Esophagus muscularis mucosa (tissue), 4 donors: ENCODE results near the gene KRTAP19-8. TPM values are rescaled to one million over a fixed set of nuclear protein-coding genes. Genes with fewer than 3 reads are reported as not detected.

Source experiments
- DNase-seq: peaks from one replicate; pipeline ENCODE4 v3.0.0-alpha.2; 2017; ENCODE audit errors: extremely low spot score
- H3K27ac ChIP-seq, 4 donors: fragments of 200-600 bp; sonication (generic); replicated peaks in 1 of 4; 1 replicate in 3 of 4; 2 replicates in 1 of 4; pipeline ENCODE4 v1.5.1; 2016 to 2019; ENCODE audit warnings: mild to moderate bottlenecking in 1 of 4
- H3K27me3 ChIP-seq, 4 donors: fragments of 200-600 bp; sonication (generic); one replicate each; pipeline versions ENCODE4 v1.5.1 to v1.6.0; 2016 to 2019
- H3K36me3 ChIP-seq, 4 donors: fragments of 200-600 bp; sonication (generic); one replicate each; pipeline ENCODE4 v1.5.1; 2016 to 2019
- H3K4me1 ChIP-seq, 4 donors: fragments of 200-600 bp; sonication (generic); one replicate each; pipeline ENCODE4 v1.5.1; 2016 to 2019
- H3K4me3 ChIP-seq, 4 donors: fragments of 200-600 bp; sonication (generic); 1 replicate in 2 of 4; 2 replicates in 2 of 4; pipeline ENCODE4 v1.5.1; 2016 to 2019; ENCODE audit warnings: mild to moderate bottlenecking in 4 of 4, moderate library complexity in 1 of 4
- H3K9me3 ChIP-seq, 4 donors: fragments of 200-600 bp; sonication (generic); 1 replicate in 3 of 4; 2 replicates in 1 of 4; pipeline ENCODE4 v1.5.1; 2016 to 2019
- CTCF ChIP-seq, 3 experiments: fragments of 200-600 bp in 2 of 3; fragments of 450-650 bp in 1 of 3; sonication (generic) in 2 of 3; IDR thresholded peaks; one replicate each; pipeline ENCODE4 v1.5.1; 2017 to 2019; ENCODE audit warnings: antibody characterized with exemption in 3 of 3, mild to moderate bottlenecking in 2 of 3, moderate library complexity in 1 of 3
- EP300 ChIP-seq: sonication (generic); formaldehyde crosslinking; IDR thresholded peaks from one replicate; pipeline ENCODE4 v1.6.1; 2017; ENCODE audit warnings: antibody characterized with exemption
- POLR2A ChIP-seq: fragments of 450-650 bp; IDR thresholded peaks from one replicate; pipeline ENCODE4 v1.6.1; 2017; ENCODE audit warnings: antibody characterized with exemption, moderate library complexity, mild to moderate bottlenecking, low read depth
- POLR2AphosphoS5 ChIP-seq, 2 donors: sonication (generic); formaldehyde crosslinking; IDR thresholded peaks; one replicate each; pipeline ENCODE4 v1.6.1; 2017; ENCODE audit warnings: antibody characterized with exemption in 2 of 2
- WGBS: methylation state at CpG from one replicate; pipeline ENCODE4 v1.1.5; 2018; 5-methylcytosine and 5-hydroxymethylcytosine counted together
- intact Hi-C: fragments of 100-400 bp; cut with DNase I; formaldehyde crosslinking; loops from one replicate; pipeline ENCODE4 v1.15.1; 2023
- total RNA-seq, 4 donors: library from RNA; depleted of rRNA; stranded (reverse); fragments of >200 nt; gene quantifications; one replicate each; pipeline versions ENCODE4 v1.1.0 to v1.2.1, GENCODE V29; 2016

Gene KRTAP19-8
- total RNA-seq, 4 donors from 2014 or later = not detected

- H3K27me3 ChIP-seq = no peaks in the 10 kb centered on the region
- H3K4me1 ChIP-seq = no peaks in the 10 kb centered on the region
- 70% methylated on average over 5 of the region's 5 CpGs for WGBS
- H3K27ac ChIP-seq = no peak overlapping the region
- H3K36me3 ChIP-seq = no peaks in the 10 kb centered on the region
- H3K4me3 ChIP-seq = no peak overlapping the region
- TF ChIP-seq POLR2AphosphoS5 (IDR thresholded peaks at IDR 0.05) (no peak), POLR2A (no peak), CTCF (IDR thresholded peaks at IDR 0.05) (no peak), EP300 (no peak)
- no peak for DNase-seq
- H3K9me3 ChIP-seq = no peaks in the 10 kb centered on the region
- intact Hi-C loops = no loop called here
Measured at GRCh38 chr21:30994932-30995331, 43.3 kb downstream of the KRTAP19-8 start.

- Histone ChIP-seq H3K27ac (no peak overlapping the region), H3K4me3 (no peak overlapping the region), H3K27me3 (no peaks in the 10 kb centered on the region), H3K36me3 (no peaks in the 10 kb centered on the region), H3K9me3 (no peaks in the 10 kb centered on the region), H3K4me1 (no peaks in the 10 kb centered on the region)
- no peak for TF ChIP-seq POLR2AphosphoS5 (IDR thresholded peaks at IDR 0.05)
- no peak for TF ChIP-seq EP300
- TF ChIP-seq CTCF (IDR thresholded peaks at IDR 0.05) = no peak
- DNase-seq = peak; percentile 79
- intact Hi-C loops = no loop called here
- WGBS = 66% methylated on average over 5 of the region's 5 CpGs
Measured at GRCh38 chr21:30990514-30991262, 47.6 kb downstream of the KRTAP19-8 start.

GRCh38 chr21:30988706-30989105 lies 49.6 kb downstream of the KRTAP19-8 start:
- intact Hi-C loops = no loop called here
- TF ChIP-seq EP300 (no peak), POLR2AphosphoS5 (IDR thresholded peaks at IDR 0.05) (no peak), POLR2A (no peak), CTCF (IDR thresholded peaks at IDR 0.05) (no peak)
- Histone ChIP-seq H3K4me1 (no peaks in the 10 kb centered on the region), H3K36me3 (no peaks in the 10 kb centered on the region), H3K27me3 (no peaks in the 10 kb centered on the region), H3K27ac (no peak overlapping the region), H3K9me3 (no peaks in the 10 kb centered on the region), H3K4me3 (no peak overlapping the region)
- no peak for DNase-seq
- 69% methylated on average over 1 of the region's 1 CpG for WGBS

Other genes starting within 250 kb of the KRTAP19-8 start
- not detected for gene KRTAP8-1, start 225.2 kb downstream of the KRTAP19-8 start, total RNA-seq
- gene KRTAP7-1, start 208.7 kb downstream of the KRTAP19-8 start, total RNA-seq = not detected
- not detected for gene KRTAP11-1, start 156.9 kb downstream of the KRTAP19-8 start, total RNA-seq